Islet precursor cell (in vitro differentiated cells): Measurements from ENCODE around the gene SLC16A7.
A peak's percentile ranks its signal among the peaks of the same experiment; 100 is the strongest.

Source experiments
- DNase-seq: peaks from one replicate; pipeline ENCODE4 v3.0.0-alpha.2; 2018

SLC16A7 gene

GRCh38 chr12:59677857-59678256 is 82.0 kb downstream of the SLC16A7 start:
- DNase-seq = no peak

GRCh38 chr12:59678759-59679411 is 83.1 kb downstream of the SLC16A7 start:
- no peak for DNase-seq

GRCh38 chr12:59689776-59690175 is 93.9 kb downstream of the SLC16A7 start:
- peak; percentile 73 for DNase-seq

GRCh38 chr12:59695379-59695778 is 99.5 kb downstream of the SLC16A7 start:
- no peak for DNase-seq

- DNase-seq = no peak
Measured at GRCh38 chr12:59698600-59698999, 102.8 kb downstream of the SLC16A7 start.

- no peak for DNase-seq
Measured at GRCh38 chr12:59699421-59700152, 103.8 kb downstream of the SLC16A7 start.

GRCh38 chr12:59700153-59700450 is 104.3 kb downstream of the SLC16A7 start:
- DNase-seq = no peak

GRCh38 chr12:59708064-59708463 is 112.2 kb downstream of the SLC16A7 start:
- DNase-seq = no peak

- DNase-seq = peak; percentile 62
Measured at GRCh38 chr12:59708484-59708883, 112.7 kb downstream of the SLC16A7 start.

GRCh38 chr12:59710004-59710628 is 114.3 kb downstream of the SLC16A7 start:
- no peak for DNase-seq

GRCh38 chr12:59710964-59711363 is 115.1 kb downstream of the SLC16A7 start:
- no peak for DNase-seq

- DNase-seq = no peak
Measured at GRCh38 chr12:59715434-59715833, 119.6 kb downstream of the SLC16A7 start.

GRCh38 chr12:59716043-59716442 is 120.2 kb downstream of the SLC16A7 start:
- DNase-seq = no peak

GRCh38 chr12:59717436-59717835 is 121.6 kb downstream of the SLC16A7 start:
- DNase-seq = no peak

GRCh38 chr12:59719701-59720100 is 123.9 kb downstream of the SLC16A7 start:
- DNase-seq = no peak

GRCh38 chr12:59723520-59723919 is 127.7 kb downstream of the SLC16A7 start:
- no peak for DNase-seq

- no peak for DNase-seq
Measured at GRCh38 chr12:59724011-59724695, 128.3 kb downstream of the SLC16A7 start.

GRCh38 chr12:59733200-59733599 is 137.4 kb downstream of the SLC16A7 start:
- no peak for DNase-seq

GRCh38 chr12:59734371-59734770 is 138.5 kb downstream of the SLC16A7 start:
- no peak for DNase-seq

- DNase-seq = no peak
Measured at GRCh38 chr12:59735231-59735630, 139.4 kb downstream of the SLC16A7 start.

GRCh38 chr12:59736359-59736758 is 140.5 kb downstream of the SLC16A7 start:
- no peak for DNase-seq

- DNase-seq = peak; percentile 95
Measured at GRCh38 chr12:59736786-59737185, 141.0 kb downstream of the SLC16A7 start.

GRCh38 chr12:59737725-59738463 is 142.1 kb downstream of the SLC16A7 start:
- DNase-seq = no peak
